GM18508 (cell line): ENCODE data around the gene CCDC148.
"Not testable (repeated sequence)": the region's sequence is repeated elsewhere in the genome, so short reads cannot be mapped to it uniquely, and the experiment has no call there.

Experiments used
- ATAC-seq: cut with Tn5 transposase; IDR thresholded peaks from one replicate; pipeline ENCODE4 v1.9.1; 2021; ENCODE audit warnings: moderate number of reproducible peaks; ENCODE audit not compliant: insufficient read depth, unreplicated experiment

The CCDC148 gene

GRCh38 chr2:158443606-158444005, 12.9 kb downstream of the CCDC148 start:
- ATAC-seq, result no peak

- not testable (repeated sequence) for ATAC-seq
Measured at GRCh38 chr2:158439062-158439461, 17.5 kb downstream of the CCDC148 start.

- not testable (repeated sequence) for ATAC-seq
Measured at GRCh38 chr2:158433716-158434115, 22.8 kb downstream of the CCDC148 start.

GRCh38 chr2:158432117-158432516, 24.4 kb downstream of the CCDC148 start:
- no peak for ATAC-seq

- no peak for ATAC-seq
Measured at GRCh38 chr2:158414538-158414937, 42.0 kb downstream of the CCDC148 start.

GRCh38 chr2:158413581-158413980, 43.0 kb downstream of the CCDC148 start:
- ATAC-seq, result no peak

GRCh38 chr2:158412206-158412605, 44.3 kb downstream of the CCDC148 start:
- ATAC-seq, result no peak

GRCh38 chr2:158411748-158412147, 44.8 kb downstream of the CCDC148 start:
- no peak for ATAC-seq

- no peak for ATAC-seq
Measured at GRCh38 chr2:158410132-158410531, 46.4 kb downstream of the CCDC148 start.

GRCh38 chr2:158407031-158407430, 49.5 kb downstream of the CCDC148 start:
- no peak for ATAC-seq

GRCh38 chr2:158405341-158405740, 51.2 kb downstream of the CCDC148 start:
- ATAC-seq, result no peak

- ATAC-seq, result no peak
Measured at GRCh38 chr2:158403237-158403636, 53.3 kb downstream of the CCDC148 start.

GRCh38 chr2:158402665-158403064, 53.9 kb downstream of the CCDC148 start:
- no peak for ATAC-seq

GRCh38 chr2:158395166-158395565, 61.4 kb downstream of the CCDC148 start:
- no peak for ATAC-seq

GRCh38 chr2:158394453-158394852, 62.1 kb downstream of the CCDC148 start:
- no peak for ATAC-seq

- ATAC-seq, result no peak
Measured at GRCh38 chr2:158393886-158394285, 62.7 kb downstream of the CCDC148 start.

- ATAC-seq, result no peak
Measured at GRCh38 chr2:158392687-158393086, 63.9 kb downstream of the CCDC148 start.

- no peak for ATAC-seq
Measured at GRCh38 chr2:158391876-158392275, 64.7 kb downstream of the CCDC148 start.

- ATAC-seq, result no peak
Measured at GRCh38 chr2:158391361-158391760, 65.2 kb downstream of the CCDC148 start.

- ATAC-seq, result no peak
Measured at GRCh38 chr2:158388159-158388558, 68.4 kb downstream of the CCDC148 start.

- ATAC-seq, result no peak
Measured at GRCh38 chr2:158385646-158386045, 70.9 kb downstream of the CCDC148 start.

- no peak for ATAC-seq
Measured at GRCh38 chr2:158381978-158382377, 74.6 kb downstream of the CCDC148 start.

GRCh38 chr2:158381205-158381604, 75.3 kb downstream of the CCDC148 start:
- no peak for ATAC-seq
